T47D (cell line): ENCODE results near the gene GATB.

Experiments
- DNase-seq, 2 experiments: peaks; one replicate each; pipeline versions ENCODE4 v3.0.0 to v3.0.0-alpha.2; 2011 to 2012; ENCODE audit warnings: low read depth in 1 of 2, low spot score in 1 of 2
- JUND ChIP-seq: IDR thresholded peaks from 2 replicates; pipeline ENCODE4 v1.6.1; 2012; ENCODE audit warnings: low read depth
- in situ Hi-C: cut with HindIII; loops from 2 replicates; pipeline ENCODE4 v1.10.0; 2016; ENCODE audit warnings: low sequenced_read_pairs, low pct_unique_long_range_greater_than_20kb

Gene GATB

DNA sequence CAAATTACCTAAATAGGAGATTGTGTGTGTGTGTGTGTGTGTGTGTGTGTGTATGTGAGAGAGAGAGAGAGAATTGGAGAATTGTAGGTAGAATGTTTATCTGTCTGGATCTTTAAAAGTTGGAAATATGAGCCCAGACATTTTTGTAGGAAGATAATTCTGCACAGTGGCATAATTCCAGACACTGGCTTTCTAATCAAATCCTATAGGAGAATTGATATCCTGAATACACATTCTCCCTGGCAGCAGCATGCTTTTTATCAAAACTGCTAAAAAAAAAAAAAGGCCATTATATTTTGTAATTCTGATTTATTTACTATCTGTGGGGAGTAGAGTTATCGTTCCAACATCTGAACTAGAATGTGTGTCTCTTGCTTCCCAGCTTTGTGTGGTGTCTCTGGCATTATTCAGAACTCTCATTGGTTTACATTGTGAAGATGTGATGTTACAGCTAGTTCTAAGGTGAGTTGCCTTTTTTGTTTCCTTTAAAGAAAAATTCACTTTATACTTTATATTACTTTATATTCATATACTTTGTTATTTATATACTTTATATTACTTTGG lies 122.4 kb downstream of the GATB start:
- no peak for DNase-seq
- in situ Hi-C loops: no loop called here
- no peak for TF ChIP-seq JUND

DNA sequence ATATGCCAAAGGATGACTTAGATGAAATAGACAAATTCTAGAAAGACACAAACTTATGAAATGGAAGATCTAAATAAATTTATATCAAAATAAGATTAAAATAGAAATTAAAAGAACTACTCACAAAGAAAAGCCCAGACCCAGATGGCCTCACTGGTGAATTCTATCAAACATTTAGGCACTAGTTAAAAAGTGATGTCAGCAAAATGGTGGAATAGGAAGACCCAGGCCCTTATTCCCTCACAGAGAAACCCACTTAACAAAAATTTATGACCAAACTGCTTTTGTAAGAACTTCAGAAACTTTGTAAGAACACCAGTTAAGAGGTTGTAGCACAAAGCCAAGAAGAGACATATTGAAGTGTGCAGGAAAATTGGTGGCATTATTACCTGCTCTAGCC lies 129.5 kb downstream of the GATB start:
- no peak for TF ChIP-seq JUND
- DNase-seq: no peak
- in situ Hi-C loops: no loop called here

DNA sequence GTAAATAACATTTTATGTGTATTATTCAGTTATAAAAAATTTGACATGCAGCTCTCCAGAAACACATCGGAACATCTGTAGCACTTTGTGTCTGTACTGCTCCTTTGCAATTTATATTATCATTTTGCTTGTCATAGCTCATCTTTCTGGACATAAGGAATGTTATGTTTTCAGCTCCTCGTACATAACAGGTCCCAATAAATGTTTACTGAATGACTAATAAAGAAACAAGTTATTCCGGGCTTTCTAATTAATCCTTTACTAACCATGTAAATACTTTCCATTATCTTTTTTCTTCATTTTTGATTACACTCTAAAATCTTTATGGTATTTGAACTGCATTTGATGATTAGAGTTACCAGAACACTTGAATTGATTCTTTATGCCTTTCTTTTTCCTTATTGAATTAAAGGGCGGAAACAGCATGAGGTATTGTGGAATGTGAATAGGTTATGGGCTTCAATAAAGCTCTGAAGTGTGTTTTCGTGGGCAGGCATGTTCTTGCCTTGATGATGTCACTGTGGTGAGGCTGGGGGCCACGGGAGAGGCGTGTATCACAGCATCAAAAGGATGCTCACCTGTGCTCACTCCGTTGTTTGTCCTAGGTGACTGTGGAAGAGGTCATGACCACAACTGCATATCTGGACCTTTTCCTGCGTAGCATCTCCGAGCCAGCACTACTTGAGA lies 131.6 kb downstream of the GATB start:
- DNase-seq: no peak
- TF ChIP-seq JUND: no peak
- in situ Hi-C loops: no loop called here

DNA sequence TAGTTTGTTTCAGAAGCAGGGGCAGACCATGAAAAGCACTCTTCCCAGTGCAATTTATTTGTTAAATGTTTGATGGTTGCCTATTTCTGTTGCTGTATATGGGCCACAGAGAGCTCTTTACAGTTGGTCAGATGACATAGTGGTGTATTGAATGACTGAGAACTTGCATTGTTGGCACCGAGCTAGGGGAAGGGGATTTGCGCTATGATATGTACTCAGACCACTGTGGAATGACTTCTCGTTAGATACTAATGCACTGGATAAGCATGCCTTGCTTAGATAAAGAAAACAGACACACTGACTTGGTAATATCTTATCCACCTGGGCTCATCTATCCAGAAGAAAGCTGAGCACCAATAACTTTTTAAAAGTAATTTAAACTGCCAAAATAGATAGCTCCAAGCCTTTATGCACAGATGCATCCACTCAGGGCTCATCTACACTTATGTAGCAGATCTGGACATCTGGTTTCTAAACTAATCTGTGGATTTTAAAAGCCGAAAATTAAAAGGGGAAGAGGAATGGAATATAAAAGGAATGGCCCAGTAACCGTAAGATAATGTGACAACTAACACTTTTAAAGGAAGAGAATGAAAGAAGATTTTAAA lies 132.7 kb downstream of the GATB start:
- no peak for DNase-seq
- in situ Hi-C loops: no loop called here
- no peak for TF ChIP-seq JUND

DNA sequence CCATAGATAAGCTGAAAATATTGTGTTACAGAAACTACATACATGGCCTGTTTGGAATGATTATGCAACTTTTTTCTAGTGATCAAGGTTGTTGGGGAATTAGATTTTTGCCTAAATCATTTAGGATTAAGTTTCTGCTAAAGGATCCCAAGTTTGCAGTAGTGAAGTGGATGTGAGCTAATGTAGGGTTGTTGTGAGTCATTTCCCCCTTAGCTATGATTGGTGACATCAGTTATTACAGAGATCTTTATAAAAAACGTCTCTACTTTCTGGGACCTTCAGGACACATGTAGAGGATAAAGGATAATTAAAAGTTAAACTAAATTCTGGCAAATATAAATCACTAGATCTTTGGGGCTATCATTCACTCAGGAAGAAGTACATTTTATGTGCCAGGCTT lies 133.3 kb downstream of the GATB start:
- no peak for TF ChIP-seq JUND
- no peak for DNase-seq
- in situ Hi-C loops: no loop called here

- no peak for TF ChIP-seq JUND
- no peak for DNase-seq
- in situ Hi-C loops: no loop called here
Measured at GRCh38 chr4:151626751-151627150, 134.1 kb downstream of the GATB start.

- no peak for TF ChIP-seq JUND
- DNase-seq: no peak
- in situ Hi-C loops: no loop called here
Measured at GRCh38 chr4:151626228-151626627, 134.6 kb downstream of the GATB start.

GRCh38 chr4:151624626-151625565 lies 135.9 kb downstream of the GATB start:
- in situ Hi-C loops: no loop called here
- DNase-seq: no peak
- TF ChIP-seq JUND: no peak
